ENCODE results near the gene RUNX1.
A peak's percentile ranks its signal among the peaks of the same experiment; 100 is the strongest.

The RUNX1 gene

DNA sequence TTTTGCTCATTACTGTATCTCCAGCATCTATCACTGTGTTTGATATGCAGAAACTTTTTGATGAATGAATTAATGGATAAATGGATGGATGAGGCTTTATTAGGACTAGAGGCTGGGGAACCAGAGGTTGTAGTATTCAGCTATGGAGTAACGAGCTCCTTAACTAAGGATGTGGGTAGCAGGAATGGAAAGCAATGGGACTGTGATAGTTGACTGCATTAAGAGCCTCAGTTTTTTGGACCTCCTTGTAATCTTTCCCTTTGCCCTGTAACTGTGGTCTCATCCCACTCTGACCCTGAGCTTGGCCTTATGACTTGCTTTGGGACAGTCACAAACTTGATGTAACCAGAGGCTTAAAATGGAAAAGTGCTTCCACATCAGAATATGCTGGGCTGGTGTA is 9.0 kb upstream of the RUNX1 start:
- DNase-seq: no peak

DNA sequence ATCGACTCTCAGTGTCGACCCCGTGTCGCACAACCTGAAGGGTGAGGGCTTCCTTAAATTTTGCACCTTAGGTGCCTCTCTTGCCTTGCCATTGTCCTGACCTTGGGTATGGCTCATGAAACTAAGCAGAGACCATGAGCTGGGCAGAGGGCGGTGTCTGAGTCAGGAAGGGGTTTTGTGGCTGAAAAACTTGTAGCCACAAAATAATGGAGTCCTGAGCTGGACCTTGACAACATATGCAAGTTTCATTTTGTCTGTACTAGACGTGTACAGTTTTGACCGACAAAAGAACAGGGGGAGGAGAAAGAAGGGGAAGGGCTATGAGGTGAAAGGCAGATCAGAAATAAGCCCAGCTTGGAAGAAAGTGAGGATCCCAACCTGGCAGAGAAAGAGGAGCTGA is 8.3 kb upstream of the RUNX1 start:
- no peak for DNase-seq

DNA sequence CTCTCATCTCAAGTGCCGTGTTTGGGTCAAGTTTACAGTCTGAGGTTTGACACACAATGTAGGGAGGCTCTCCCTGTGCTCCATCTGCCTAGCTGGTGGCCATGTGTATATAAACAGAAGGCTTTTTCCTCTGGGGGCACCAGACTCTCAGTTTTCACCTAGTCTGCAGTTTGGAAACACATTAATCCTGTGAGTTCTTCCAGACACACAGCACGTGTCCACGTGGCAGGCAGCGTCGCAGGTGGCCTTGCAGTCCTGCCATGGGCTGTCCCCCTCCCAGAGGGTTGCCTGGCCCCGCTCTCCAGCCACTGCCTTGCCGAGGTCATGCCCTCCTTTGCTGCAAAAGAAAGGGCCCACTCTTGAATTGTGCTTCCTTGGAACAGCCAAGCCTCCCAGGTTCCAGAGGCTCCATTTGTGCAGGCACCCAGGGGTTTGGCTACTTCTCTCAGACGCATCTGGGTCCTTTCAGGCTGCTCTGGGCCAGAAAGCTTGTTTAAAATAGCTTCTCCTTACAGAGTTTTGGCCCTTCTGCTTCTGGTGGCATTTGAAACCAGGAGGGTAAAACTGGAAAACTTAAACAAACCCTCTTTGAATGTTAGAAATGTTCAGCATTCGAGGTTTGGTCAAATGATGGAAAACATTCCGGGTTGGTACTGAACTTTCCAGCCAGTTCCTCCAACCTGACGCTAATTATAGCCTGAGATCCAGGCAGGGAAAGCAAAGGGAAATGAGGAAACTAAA is 4.4 kb upstream of the RUNX1 start:
- DNase-seq: no peak

DNA sequence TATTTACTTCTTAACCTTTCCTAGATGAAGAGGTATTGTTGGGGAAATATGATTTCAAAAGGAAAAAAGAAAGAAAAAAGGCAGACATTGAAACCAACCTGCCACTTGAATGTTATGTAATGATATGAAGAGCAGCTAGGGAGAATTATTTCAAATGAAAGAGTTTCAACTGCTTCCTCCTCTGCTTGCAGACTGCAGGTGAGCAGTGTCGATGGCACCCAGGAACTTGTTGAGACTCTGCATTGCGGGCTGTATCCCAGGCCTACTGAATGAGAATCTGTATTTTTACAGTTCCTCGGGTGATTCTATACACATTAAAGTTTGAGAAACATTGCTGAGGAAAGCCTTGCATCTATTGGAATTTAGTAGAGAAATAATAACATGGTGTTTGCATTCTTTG is 3.7 kb upstream of the RUNX1 start:
- DNase-seq: no peak

DNA sequence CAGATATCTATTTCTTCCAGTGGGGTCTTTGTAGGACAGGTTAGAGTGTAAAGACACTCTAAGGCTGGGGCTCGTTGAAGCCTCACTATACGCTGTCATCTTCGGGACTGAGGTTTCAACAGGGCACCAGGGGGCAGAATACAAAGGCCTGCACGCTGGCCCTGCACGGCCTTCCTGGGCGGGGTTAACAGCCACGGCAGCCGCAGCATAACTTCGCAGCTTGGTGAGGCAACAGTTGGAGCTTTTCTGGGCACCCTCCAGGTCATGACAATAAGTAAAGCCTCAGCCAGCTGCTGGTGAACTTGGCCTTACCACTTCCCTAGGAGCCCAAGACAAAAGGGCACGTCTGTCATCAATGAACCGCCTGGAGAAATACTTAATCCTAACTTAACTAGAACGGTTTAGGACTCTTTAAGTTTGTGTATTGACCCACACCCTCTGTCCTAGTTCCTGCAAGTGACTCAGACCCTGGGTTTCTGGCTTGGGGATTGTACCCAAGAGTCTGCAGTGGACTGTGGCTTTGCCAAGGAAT is 2.3 kb upstream of the RUNX1 start:
- peak; percentile 79 for DNase-seq

DNA sequence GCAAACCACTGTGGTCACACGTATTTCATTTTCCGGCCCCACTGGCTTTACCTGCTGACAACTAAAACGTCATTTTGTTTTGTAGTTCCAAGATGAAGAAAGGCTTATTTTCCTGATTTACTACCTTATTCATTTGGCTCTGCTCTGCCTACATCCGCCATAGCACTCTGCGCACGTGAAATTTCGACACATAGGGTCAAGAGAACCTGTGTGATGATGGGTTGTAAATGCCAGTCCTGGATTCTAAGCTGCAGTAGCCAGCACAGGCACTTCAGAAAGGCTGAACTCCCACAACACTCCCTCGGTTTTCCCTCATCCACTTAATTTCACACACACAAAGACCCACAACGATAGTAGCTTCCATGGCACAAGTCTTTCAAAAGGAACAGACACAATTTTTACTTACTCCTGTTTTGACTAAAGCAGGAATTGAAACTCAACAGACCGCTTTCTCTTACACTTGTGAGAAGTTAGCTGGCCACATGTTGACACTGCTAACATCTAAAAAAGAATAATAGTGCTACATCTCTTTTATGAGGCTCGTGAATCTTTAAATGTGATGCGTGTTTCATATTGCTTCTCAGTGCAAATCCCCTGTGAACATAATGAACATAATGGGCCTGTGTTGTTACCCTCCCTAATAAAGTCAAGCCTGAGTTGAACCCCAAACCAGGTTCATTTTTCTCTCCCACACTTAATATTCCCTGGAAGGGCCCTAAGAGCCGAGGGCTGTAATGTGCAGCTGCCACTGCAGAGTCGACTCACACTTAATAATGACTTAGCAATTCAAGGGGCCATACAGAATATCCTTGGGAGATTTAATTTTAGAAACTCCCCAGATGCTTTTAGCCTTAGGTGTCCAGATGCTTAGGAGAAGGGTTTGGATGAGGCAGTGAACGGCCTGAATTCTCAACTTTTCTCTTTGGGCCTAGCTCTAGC is 1.5 kb upstream of the RUNX1 start:
- no peak for DNase-seq

DNA sequence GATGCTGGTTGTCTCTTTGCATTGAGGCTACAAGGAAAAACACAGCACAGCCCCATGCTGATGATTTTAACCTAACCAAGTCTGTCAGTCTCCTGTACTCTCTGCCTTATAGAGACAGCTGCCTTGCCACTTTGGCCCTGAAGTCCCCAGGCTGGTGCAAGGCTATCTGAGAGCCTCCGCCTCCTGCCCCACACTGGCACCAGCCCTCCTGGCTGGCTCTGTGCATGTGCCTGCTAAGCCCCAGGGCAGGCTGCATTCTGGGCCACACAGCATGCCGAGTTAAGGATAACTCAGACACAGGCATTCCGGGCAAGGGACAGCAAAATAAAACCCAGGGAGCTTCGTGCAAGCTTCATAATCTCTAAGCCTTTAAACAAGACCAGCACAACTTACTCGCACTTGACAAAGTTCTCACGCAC is 910 bp downstream of the RUNX1 start:
- no peak for DNase-seq

DNA sequence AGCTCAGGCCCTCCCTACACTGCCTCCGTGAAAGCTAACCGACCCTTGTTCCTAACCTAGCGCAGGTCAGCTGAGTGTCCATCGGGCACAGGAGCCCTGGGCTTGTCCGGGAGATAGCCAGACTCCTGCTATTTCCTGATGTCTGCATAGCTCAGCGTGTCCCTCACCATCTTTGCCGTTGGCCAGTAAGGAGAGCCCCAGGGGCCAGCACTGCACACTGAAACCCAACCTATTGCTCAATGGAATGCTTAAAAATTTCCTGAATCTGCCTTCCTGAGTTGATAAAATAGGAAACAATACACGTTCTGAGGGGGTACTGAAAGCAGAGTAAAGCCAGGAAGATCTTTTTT is 2.2 kb downstream of the RUNX1 start:
- no peak for DNase-seq

DNA sequence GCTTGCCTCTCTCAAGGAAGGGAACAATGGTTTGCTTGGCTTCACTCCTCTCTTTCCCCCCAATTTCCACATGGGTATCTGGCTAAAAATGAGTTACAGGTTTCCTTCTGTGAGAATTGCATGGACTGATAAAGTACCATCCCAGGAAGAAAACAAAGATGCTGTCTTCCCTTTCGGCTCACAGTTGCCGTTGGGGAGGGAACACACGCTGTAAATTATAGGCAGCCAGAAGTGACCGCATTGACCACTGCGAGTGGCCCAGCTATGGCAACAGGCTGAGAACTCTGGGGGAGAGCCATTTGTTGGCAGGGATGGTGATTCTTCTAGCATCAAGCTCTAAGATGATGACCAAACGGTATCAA is 2.9 kb downstream of the RUNX1 start:
- DNase-seq: no peak

DNA sequence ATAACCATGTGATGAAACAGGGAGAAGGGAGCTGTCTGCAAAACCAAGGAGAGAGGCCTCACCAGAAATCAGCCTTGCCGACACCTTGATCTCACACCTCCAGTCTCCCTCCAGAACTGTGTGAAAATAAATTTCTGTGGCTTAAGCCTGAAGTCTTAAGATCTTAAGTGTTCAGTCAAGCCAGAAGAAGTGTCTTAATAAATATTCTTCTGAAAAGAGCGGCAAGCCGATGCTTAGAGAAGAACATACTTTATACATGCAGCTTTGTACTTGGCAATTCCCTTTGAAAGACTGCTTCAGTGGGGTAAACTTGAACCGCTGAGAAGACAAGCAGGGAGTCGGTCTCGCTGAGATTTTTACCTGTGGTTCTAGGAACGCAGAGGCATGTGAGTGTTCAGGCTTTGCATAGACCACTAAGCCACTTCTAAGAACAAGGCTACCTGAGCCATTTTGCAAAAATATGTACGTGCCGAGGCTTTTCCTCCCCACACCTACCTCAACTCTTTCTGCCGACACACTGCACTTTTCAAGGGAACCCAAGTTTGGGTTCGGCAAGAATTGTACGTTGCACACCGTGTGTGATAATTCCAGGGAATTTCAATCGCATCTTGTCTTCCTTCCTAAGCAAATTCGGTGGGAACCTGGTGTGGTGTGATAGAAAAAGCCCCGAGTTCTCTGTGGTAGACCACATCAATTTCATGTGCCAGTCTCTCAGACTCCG is 3.4 kb downstream of the RUNX1 start:
- DNase-seq: no peak

DNA sequence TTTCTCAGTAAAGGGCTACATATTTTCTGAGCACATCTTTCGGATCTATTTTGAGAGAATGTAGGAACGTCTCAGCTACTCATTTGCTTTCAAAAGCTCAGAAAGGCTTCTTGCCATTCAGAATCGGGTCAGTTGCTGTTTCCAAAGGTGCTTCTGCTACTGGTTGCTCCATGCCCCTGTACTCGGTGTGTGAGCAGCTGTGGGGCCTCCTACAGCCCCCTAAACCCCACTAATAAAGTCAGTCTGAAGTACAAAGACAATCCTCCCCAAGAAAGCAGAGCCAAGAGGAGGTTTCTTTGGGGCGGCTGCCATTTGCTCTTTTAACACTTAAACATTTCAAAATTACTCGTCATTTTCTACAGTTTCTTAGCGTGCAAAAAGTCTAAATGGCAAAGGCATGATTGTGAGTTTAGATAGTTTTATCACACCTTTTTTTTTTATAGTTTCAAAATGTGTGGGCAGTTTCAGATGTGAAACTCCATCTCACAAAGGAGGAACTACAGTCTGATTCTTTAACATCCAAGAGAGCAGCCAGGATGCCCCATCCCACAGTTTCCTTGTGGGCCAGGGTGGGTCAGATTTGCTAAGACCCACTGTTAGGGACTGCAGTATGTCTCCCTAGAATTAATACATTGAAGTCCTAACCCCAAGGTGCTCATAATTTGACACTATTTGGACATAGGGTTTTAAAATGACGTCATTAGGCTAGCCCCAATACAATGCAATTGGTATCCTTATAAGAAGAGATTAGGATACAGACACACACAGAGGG is 4.1 kb downstream of the RUNX1 start:
- no peak for DNase-seq

DNA sequence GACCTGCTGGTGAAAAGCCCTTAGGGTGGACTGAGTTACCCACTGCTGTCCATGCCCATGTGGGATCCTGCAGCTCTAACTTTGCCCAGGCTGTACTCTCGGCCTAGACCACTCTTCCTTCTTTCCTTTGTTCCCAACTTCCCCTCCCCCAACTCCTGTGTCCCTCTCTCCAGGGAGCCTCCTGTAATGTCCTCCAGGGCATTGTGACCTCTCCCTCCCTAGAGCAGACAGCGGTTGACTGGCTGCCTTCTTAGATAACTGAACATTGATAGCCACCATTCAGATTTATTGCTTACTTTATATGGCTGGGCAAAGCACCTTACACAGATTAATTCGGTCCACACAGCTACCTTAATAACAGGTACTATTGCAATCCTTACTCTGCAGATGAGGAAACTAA is 5.0 kb downstream of the RUNX1 start:
- DNase-seq: no peak

DNA sequence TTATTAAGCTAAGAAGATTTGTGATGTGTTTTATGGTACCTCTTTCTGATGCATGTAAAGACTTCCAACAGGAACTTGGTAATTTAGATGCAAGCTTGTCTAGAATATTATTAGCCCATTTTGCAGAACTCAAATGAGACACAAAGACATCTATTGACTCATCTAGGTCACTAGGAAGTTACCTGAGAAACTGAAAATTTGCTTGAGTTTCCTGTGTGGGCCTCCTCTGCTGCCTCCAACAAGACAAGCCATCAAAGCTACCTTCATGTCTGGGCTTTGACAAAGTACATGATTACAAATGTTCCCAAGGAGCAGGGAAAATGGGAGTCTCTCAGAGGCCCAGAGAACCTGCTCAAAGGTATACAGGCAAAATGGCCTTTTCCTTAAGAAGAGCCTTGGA is 5.6 kb downstream of the RUNX1 start:
- no peak for DNase-seq

DNA sequence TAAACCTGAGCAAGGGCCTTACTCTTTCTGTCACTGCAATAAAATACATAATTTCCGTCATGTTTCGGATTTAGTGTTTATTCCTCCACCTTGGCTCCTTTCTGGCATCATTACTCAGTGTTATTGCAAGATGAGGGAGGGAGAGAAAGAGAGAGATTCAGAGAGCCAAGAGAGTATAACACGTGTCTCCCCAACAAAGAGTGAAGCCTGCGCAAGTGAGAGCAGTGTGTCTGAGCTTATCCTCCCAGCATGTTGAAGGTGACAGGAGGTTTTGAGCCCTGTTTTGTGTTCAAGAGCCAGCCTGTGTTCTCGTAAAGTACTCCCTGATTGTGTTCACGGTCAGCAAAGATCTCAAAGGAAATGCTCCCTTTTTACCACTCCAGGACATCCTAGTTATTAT is 6.3 kb downstream of the RUNX1 start:
- DNase-seq: no peak

DNA sequence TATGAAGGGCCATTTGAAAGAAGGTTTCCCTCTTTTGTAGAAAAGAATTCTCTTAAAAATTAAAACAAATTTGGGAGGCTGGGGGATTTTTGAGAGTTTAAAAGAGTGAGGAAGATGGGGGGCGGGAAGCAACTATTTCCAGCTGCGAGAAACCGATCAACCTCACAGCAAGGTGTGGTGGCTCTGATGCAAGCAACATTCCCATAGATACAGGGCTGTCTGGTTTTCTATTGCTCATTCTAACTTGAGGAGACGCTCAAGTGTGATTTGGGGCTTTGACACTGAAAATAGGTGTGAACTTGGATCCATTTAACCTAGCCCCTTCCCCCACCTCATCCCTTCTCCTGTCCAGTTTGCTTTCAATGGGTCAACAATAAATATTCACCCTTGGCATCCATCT is 7.2 kb downstream of the RUNX1 start:
- no peak for DNase-seq

DNA sequence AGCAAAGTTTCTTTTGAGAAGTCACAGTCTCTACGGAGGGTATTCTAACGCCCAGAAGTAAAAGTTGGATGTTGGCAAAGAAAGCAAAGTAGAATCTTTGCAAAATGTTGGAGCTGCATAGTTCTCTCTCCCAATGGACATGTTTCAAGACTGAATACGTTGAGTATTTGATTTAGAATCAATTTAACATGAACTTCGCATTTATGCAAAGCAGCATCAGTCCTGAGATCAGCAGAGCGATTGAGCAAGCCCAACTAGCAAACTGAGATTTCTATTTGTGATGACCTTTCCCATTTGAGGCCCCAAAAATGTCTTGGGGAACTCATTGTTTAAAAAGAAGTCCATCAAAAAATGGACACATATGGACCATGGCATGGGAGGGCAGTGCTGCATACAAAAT is 8.0 kb downstream of the RUNX1 start:
- no peak for DNase-seq

DNA sequence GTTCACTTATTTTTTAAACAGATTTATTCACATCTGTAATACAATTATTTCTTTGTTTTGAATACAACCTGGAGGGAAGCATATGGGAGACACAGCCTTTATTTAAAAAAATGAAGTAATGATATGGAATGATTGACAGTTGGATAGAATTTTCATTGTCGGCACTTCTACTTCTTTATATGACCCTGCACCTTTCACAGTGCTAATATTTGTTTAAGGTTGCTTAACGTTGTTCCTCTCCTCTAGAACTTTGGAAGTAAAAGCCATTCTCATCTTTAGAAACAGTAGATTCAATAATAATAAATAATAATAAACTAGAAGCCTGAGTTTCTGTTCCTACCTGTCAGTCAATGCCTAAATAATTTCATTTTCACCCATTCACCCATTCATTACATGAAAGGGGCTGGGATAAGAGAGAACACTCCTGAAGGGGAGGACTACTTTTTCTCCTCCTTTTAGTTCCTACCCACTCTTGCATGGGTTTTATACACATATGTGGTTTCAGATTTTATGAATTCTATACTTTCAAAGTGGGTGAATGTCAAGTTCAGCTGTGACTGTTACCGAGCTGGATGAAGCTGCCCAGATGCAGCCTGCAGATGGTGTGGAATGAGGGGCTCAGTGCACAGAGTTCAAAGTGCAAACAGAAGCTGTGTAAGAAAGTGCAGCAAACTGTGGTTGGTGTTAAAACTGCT is 9.4 kb downstream of the RUNX1 start:
- no peak for DNase-seq

DNA sequence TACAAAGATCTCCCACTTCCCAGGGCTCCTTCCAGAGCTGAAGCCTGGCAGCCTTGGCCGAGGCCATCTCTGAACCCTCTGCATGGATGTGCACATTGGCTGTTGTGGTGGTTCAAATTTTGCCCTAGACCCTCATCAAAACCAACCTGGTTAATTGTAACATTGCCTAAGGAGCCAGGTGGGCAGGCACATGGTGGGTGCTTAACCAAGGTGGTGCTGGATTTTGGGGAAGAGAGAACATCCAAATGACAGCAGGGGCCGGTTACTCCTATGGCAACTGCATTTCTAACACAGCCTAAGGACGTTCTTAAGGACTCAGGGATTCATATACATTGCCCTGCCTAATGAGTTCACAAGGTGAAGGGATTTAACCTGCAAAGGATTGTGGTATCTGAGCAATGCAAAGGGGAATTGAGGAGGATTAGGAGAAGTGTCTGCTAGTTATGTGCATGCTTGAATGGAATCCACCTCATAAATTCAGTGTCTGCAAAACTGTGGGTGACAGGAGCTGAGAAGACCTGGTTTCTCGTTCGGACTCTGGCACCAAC is 10.3 kb downstream of the RUNX1 start:
- no peak for DNase-seq

DNA sequence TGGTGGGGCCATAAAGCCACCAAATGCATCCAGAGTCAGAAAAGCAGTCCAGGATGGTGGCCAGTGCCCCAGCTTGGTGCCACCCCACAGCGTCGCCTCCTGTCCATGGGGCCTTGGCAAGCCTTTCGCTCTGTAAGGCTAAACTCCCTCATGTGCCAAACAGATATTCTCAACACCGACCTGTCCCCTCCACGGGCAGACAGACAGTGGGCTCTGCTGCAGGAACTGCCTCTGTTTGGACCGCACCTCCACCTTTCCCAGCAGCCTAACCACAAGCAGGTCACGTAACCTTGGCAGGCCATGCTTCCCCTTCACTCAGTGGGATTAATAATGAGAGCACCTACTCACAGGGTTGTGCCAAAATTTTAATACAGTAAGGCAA is 11.7 kb downstream of the RUNX1 start:
- DNase-seq: no peak

DNA sequence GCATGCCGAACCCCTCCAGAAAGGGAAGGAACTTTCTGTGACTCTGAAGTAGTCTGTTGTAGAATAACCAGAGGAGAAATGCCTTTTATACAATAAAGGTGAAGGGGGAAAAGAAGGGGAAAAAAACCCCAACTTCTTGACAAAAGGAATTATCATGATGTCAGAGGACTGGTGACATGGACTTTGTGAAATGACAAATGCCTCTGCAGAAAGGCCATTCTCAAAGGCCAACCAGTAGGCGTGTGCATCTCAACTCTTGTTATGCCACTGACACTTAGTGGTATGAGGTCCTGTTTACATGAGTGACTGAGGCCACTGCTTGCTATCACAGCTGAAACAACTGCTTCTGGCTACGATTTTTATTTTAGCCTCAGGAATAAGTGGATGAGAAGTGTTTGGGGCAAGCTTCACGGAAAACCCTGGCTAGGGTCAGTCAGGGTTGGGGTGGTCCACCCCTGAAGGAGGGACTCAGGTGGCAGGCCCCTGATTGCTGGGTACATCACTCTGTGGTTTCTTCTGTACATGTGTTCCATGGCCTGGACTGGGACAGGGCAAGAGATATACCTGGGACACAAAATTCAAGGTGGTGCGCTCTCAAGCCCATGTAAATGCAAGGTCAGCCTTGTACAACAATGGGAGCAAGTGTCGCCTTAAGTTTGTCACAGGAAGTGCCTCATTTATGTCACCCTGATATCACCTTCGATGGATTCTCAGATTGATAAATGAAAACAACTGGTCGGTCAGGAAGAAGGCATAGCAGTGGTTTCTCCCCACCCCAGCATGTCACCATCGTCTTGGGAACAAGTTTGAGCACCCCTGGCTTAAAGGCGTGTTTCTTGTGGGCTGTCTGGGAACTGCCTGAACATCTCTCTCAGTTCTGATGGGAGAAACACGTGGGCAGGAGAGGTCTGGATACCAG is 12.4 kb downstream of the RUNX1 start:
- no peak for DNase-seq

DNA sequence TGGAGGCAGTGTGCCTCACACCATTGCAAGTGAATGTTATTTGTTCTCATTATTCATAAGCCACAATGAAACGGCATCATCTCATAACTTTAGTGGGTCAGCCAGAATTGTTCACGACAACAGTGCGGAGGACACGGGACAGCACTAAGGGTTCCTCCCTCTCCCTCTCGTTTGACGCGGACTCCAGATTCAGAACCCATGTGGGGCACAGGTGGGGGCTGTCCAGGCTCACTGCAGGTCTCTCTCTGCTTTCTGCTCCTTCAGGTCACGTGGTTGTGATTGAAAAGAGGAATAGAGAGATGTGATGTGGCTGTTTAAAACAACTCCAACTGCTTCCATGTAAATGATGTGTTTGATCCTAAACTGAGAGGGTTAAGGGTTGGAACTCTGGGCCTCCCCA is 13.5 kb downstream of the RUNX1 start:
- no peak for DNase-seq

All from activated effector memory CD4-positive, alpha-beta T cell treated with Interleukin-2 at 50 U/mL for 16 hours (primary cell).